ENCODE data around the gene GLS2. TPM values are rescaled to one million over a fixed set of nuclear protein-coding genes. Genes with fewer than 3 reads are reported as not detected.

GLS2 gene
- total and polyA plus RNA-seq, 10 donors = 0.83 to 2.4 (median 1.7) TPM

GRCh38 chr12:56468216-56469006 is 19.6 kb downstream of the GLS2 start, which contains the start of gene SPRYD4:
Gene SPRYD4 (plus strand): TSS chr12:56468578. CDS start chr12:56468592, 14 bp downstream.
- peaks cover 0 to 24% (median 3%) of the 10 kb centered on the region in 6 donors for H3K36me3 ChIP-seq
- intact Hi-C loops (cut with DNase I; ENCODE audit: low total_unique reads) = loop anchor here (10.0 kb wide), 1 partner anchor 134 kb away; the partner anchor contains the start of genes IL23A and PAN2
- WGBS, 5 donors = 0 to 1% (median 1%) methylated on average over 35 to 43 of the region's 43 CpGs
- H3K27ac ChIP-seq = peak within 1 kb of the TSS; percentile 87 to 98 (median 93)
- peak; percentile 98 for DNase-seq
- no peaks in the 10 kb centered on the region for H3K9me3 ChIP-seq
- H3K4me3 ChIP-seq = peak within 1 kb of the TSS; percentile 64 to 97 (median 78)
- peaks cover 16 to 59% (median 41%) of the 10 kb centered on the region in 6 donors for H3K4me1 ChIP-seq
- TF ChIP-seq CTCF (IDR thresholded peaks at IDR 0.05 in 8 of 11, conservative IDR thresholded peaks at IDR 0.05 in 3 of 11) (peak in 9 of 11 experiments; percentile 18 to 71 (median 45)), POLR2A (IDR thresholded peaks at IDR 0.05) (peak; percentile 54 to 96 (median 69)), POLR2AphosphoS5 (IDR thresholded peaks at IDR 0.05) (peak; percentile 97 to 99 (median 98))
- H3K27me3 ChIP-seq (replicated peaks in 1 of 7) = no peaks in the 10 kb centered on the region

GRCh38 chr12:56462565-56462964 is 25.4 kb downstream of the GLS2 start:
- no peak for DNase-seq
- no peak overlapping the region for H3K4me3 ChIP-seq
- peaks cover 6 to 26% (median 12%) of the 10 kb centered on the region in 6 donors for H3K4me1 ChIP-seq
- H3K27ac ChIP-seq = no peak overlapping the region
- H3K27me3 ChIP-seq (replicated peaks in 1 of 7) = no peaks in the 10 kb centered on the region
- no peaks in the 10 kb centered on the region for H3K36me3 ChIP-seq
- no peak for TF ChIP-seq POLR2A (IDR thresholded peaks at IDR 0.05)
- no peak for TF ChIP-seq CTCF (IDR thresholded peaks at IDR 0.05 in 8 of 11, conservative IDR thresholded peaks at IDR 0.05 in 3 of 11)
- no peak for TF ChIP-seq POLR2AphosphoS5 (IDR thresholded peaks at IDR 0.05)
- intact Hi-C loops (cut with DNase I; ENCODE audit: low total_unique reads) = loop anchor here (10.0 kb wide), 1 partner anchor 128 kb away; the partner anchor contains the start of genes IL23A and PAN2
- H3K9me3 ChIP-seq = no peaks in the 10 kb centered on the region

GRCh38 chr12:56461235-56462159 is 26.5 kb downstream of the GLS2 start:
- intact Hi-C loops (cut with DNase I; ENCODE audit: low total_unique reads) = loop anchor here (10.0 kb wide), 1 partner anchor 127 kb away; the partner anchor contains the start of genes IL23A and PAN2
- no peak overlapping the region for H3K4me3 ChIP-seq
- H3K9me3 ChIP-seq = no peaks in the 10 kb centered on the region
- no peak for TF ChIP-seq POLR2A (IDR thresholded peaks at IDR 0.05)
- no peak for TF ChIP-seq POLR2AphosphoS5 (IDR thresholded peaks at IDR 0.05)
- TF ChIP-seq CTCF (IDR thresholded peaks at IDR 0.05 in 8 of 11, conservative IDR thresholded peaks at IDR 0.05 in 3 of 11) = no peak
- no peak overlapping the region for H3K27ac ChIP-seq
- H3K36me3 ChIP-seq = no peaks in the 10 kb centered on the region
- H3K27me3 ChIP-seq (replicated peaks in 1 of 7) = no peaks in the 10 kb centered on the region
- DNase-seq = no peak
- H3K4me1 ChIP-seq = peaks cover 6 to 23% (median 10%) of the 10 kb centered on the region in 6 donors
- WGBS, 5 donors = 85 to 92% (median 88%) methylated on average over 11 of the region's 11 CpGs
